HG02763 (cell line): ENCODE measurements around the gene CRCP.
"Not testable (repeated sequence)": the region's sequence is repeated elsewhere in the genome, so short reads cannot be mapped to it uniquely, and the experiment has no call there.

Source experiments
- ATAC-seq: cut with Tn5 transposase; IDR thresholded peaks from one replicate; pipeline ENCODE4 v1.9.1; 2021; ENCODE audit warnings: mild to moderate bottlenecking, moderate library complexity; ENCODE audit not compliant: unreplicated experiment

Gene CRCP

GRCh38 chr7:66105263-66105748, 9.3 kb upstream of the CRCP start:
- ATAC-seq, result no peak

GRCh38 chr7:66108410-66108809, 6.2 kb upstream of the CRCP start:
- not testable (repeated sequence) for ATAC-seq

GRCh38 chr7:66110856-66111255, 3.8 kb upstream of the CRCP start:
- no peak for ATAC-seq

GRCh38 chr7:66116680-66117420, 2.2 kb downstream of the CRCP start:
- not testable (repeated sequence) for ATAC-seq

- ATAC-seq, result no peak
Measured at GRCh38 chr7:66118603-66119002, 4.0 kb downstream of the CRCP start.

GRCh38 chr7:66119245-66119850, 4.7 kb downstream of the CRCP start:
- no peak for ATAC-seq

GRCh38 chr7:66123175-66123528, 8.5 kb downstream of the CRCP start:
- no peak for ATAC-seq

- ATAC-seq, result not testable (repeated sequence)
Measured at GRCh38 chr7:66124569-66124861, 9.9 kb downstream of the CRCP start.

GRCh38 chr7:66125052-66125694, 10.5 kb downstream of the CRCP start:
- no peak for ATAC-seq

- ATAC-seq, result not testable (repeated sequence)
Measured at GRCh38 chr7:66125781-66126352, 11.2 kb downstream of the CRCP start.

- ATAC-seq, result not testable (repeated sequence)
Measured at GRCh38 chr7:66127172-66127571, 12.5 kb downstream of the CRCP start.

- ATAC-seq, result no peak
Measured at GRCh38 chr7:66138994-66139752, 24.5 kb downstream of the CRCP start.

- no peak for ATAC-seq
Measured at GRCh38 chr7:66140924-66141323, 26.3 kb downstream of the CRCP start.

GRCh38 chr7:66142334-66142733, 27.7 kb downstream of the CRCP start:
- no peak for ATAC-seq

GRCh38 chr7:66142996-66143395, 28.3 kb downstream of the CRCP start:
- ATAC-seq, result no peak

- ATAC-seq, result no peak
Measured at GRCh38 chr7:66143876-66144332, 29.3 kb downstream of the CRCP start.

- no peak for ATAC-seq
Measured at GRCh38 chr7:66145400-66146104, 30.9 kb downstream of the CRCP start.

GRCh38 chr7:66146701-66147100, 32.1 kb downstream of the CRCP start:
- ATAC-seq, result no peak

- ATAC-seq, result not testable (repeated sequence)
Measured at GRCh38 chr7:66147657-66148056, 33.0 kb downstream of the CRCP start.

- ATAC-seq, result no peak
Measured at GRCh38 chr7:66150471-66150870, 35.8 kb downstream of the CRCP start.
